Astrocyte of the cerebellum (primary cell): ENCODE data around the gene RUVBL2.
A peak's percentile ranks its signal among the peaks of the same experiment; 100 is the strongest.

ENCODE experiments used
- DNase-seq: peaks from one replicate; pipeline ENCODE4 v3.0.0-alpha.2; 2011; ENCODE audit warnings: low read depth
- H3K4me3 ChIP-seq: 2 replicates; pipeline ENCODE4 v1.5.1; 2011; ENCODE audit warnings: mild to moderate bottlenecking, low read depth, low read length, moderate library complexity
- in situ Hi-C: cut with HindIII; loops from 2 replicates; pipeline ENCODE4 v1.10.0; 2017; ENCODE audit warnings: low sequenced_read_pairs
- TF ChIP-seq, protein P1 (sequence below): IDR thresholded peaks from 2 replicates; pipeline ENCODE4 v1.5.1; 2012; ENCODE audit warnings: low read length, low read depth, moderate library complexity, mild to moderate bottlenecking; ENCODE audit errors: missing control alignments

RUVBL2 gene

DNA sequence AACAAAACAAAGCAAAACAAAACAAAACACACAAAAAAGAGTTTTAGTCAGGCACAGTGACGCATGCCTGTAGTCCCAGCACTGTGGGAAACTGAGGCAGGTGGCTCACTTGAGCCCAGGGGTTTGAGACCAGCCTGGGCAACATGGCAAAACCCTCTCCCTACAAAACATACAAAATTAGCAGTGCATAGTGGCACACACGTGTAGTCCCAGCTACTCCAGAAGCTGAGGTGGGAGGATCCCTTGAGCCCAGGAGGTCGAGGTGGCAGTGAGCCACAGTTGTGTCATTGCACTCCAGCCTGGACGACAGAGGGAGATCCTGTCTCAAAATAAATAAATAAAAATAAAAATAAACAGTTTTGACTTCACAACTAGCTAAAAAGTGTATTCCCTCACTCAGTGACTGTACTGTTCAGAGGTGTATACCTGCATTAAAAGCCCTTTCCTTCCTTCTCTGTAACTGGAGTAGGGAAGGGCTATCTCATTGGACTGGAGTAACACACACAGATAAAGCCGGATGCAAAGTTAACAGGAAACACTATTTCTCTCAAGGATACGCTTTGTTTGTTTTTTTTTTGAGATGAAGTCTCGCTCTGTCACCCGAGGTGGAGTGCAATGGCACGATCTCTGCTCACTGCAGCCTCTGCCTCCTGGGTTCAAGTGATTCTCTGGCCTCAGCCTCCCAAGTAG is 42.7 kb upstream of the RUVBL2 start:
- H3K4me3 ChIP-seq, result no peak overlapping the region
- TF ChIP-seq, protein P1, sequence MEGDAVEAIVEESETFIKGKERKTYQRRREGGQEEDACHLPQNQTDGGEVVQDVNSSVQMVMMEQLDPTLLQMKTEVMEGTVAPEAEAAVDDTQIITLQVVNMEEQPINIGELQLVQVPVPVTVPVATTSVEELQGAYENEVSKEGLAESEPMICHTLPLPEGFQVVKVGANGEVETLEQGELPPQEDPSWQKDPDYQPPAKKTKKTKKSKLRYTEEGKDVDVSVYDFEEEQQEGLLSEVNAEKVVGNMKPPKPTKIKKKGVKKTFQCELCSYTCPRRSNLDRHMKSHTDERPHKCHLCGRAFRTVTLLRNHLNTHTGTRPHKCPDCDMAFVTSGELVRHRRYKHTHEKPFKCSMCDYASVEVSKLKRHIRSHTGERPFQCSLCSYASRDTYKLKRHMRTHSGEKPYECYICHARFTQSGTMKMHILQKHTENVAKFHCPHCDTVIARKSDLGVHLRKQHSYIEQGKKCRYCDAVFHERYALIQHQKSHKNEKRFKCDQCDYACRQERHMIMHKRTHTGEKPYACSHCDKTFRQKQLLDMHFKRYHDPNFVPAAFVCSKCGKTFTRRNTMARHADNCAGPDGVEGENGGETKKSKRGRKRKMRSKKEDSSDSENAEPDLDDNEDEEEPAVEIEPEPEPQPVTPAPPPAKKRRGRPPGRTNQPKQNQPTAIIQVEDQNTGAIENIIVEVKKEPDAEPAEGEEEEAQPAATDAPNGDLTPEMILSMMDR, result no peak
- DNase-seq, result no peak
- in situ Hi-C loops, result no loop called here

GRCh38 chr19:48953141-48953540 is 40.5 kb upstream of the RUVBL2 start:
- in situ Hi-C loops, result no loop called here
- TF ChIP-seq, protein P1, result no peak
- no peak overlapping the region for H3K4me3 ChIP-seq
- no peak for DNase-seq

- no peak for DNase-seq
- in situ Hi-C loops, result no loop called here
- H3K4me3 ChIP-seq, result peak overlapping the region; percentile 98
- TF ChIP-seq, protein P1, result no peak
These were observed 39.6 kb upstream of the RUVBL2 start for GRCh38 chr19:48953990-48954594.

DNA sequence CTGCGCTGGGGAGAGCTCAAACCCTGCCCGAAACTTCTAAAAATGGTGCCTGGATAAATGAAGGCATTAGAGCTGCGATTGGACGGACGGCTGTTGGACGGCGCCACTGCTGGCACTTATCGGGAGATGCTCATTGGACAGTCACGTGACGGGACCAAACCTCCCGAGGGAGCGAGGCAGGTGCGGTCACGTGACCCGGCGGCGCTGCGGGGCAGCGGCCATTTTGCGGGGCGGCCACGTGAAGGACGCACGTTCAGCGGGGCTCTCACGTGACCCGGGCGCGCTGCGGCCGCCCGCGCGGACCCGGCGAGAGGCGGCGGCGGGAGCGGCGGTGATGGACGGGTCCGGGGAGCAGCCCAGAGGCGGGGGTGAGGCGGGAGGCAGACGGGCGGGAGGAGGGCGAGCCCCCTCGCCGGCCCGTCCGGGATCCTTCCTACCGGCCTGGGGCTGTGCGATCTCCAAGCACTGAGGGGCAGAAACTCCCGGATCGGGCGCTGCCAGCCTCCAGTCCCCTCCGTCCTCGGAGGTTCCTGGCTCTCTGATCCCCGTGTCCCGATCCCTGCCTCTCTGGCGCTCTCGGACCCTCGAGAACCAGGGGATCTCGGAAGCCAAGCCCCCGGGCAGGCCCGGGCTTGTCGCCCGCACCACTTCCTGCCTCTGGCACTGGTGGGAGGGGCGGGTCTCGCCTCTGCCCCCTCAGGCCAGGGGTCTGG is 38.9 kb upstream of the RUVBL2 start, which contains the start of gene BAX:
BAX (plus strand) TSS at position 281 of the 713 bp plus-strand sequence; CDS start at position 335, 54 bp downstream.
- in situ Hi-C loops, result no loop called here

DNA sequence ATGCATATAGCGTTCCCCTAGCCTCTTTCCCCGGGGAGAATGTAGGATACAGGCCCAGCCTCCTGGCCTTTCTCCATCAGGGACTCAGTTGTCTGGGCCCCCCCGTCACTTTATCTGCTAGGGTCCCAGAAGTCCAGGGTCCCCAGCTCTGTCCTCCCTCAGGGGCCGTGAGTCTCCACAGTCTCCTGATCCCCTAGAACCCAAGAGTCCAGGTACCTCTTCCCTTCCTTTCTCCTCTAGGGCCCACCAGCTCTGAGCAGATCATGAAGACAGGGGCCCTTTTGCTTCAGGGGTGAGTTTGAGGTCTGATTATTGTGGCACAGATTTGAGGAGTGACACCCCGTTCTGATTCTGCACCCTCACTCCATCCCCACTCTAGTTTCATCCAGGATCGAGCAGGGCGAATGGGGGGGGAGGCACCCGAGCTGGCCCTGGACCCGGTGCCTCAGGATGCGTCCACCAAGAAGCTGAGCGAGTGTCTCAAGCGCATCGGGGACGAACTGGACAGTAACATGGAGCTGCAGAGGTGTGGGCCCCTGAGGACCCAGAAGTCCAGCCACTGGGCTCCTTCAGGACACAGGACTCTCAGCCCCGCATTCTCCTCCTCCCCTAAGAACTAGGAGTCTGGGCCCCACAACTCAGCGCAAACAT is 38.3 kb upstream of the RUVBL2 start:
- in situ Hi-C loops, result no loop called here

More for the DNA sequence above, 38.9 kb upstream of the RUVBL2 start, which contains the start of gene BAX:
- TF ChIP-seq, protein P1, result no peak
- peak within 1 kb of the TSS; percentile 98 for H3K4me3 ChIP-seq
- peak; percentile 87 for DNase-seq

DNA sequence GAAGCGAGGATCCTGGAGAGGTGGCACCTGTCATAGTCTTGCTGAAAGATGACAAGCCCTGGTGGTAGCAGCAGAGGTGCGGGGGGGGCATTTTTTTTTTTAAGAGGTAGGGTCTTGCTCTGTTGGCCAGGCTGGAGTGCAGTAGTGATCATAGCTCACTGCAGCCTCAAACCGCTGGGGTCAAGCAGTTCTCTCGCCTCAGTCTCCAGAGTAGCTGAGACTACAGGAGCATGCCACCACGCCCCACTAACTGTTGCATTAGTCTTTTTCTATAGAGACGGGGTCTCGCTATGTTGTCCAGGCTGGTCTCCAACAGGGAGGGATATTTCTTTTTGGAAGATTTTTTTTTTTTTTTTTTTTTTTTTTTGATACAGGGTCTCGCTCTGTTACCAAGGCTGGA is 35.7 kb upstream of the RUVBL2 start:
- H3K4me3 ChIP-seq, result no peak overlapping the region
- in situ Hi-C loops, result no loop called here
- TF ChIP-seq, protein P1, result no peak
- no peak for DNase-seq

More for the DNA sequence above, 38.3 kb upstream of the RUVBL2 start:
- no peak for DNase-seq
- TF ChIP-seq, protein P1, result no peak
- peak overlapping the region; percentile 98 for H3K4me3 ChIP-seq
